Fibroblast of the aortic adventitia (primary cell): ENCODE measurements around the gene THRSP. TPM values are rescaled to one million over a fixed set of nuclear protein-coding genes. Genes with fewer than 3 reads are reported as not detected.

Experiments used
- DNase-seq: peaks from one replicate; pipeline ENCODE4 v3.0.0-alpha.2; 2010; ENCODE audit warnings: low read depth
- H3K4me3 ChIP-seq: 2 replicates; pipeline ENCODE4 v1.5.1; 2011; ENCODE audit warnings: low read depth, mild to moderate bottlenecking, control low read depth, low read length, moderate library complexity
- CTCF ChIP-seq: IDR thresholded peaks from 2 replicates; pipeline ENCODE4 v1.5.1; 2011; ENCODE audit warnings: mild to moderate bottlenecking, low read length, control low read depth, inconsistent platforms; ENCODE audit not compliant: insufficient read depth
- total RNA-seq: library from RNA; depleted of rRNA; stranded (reverse); fragments of >200 nt; gene quantifications from 2 replicates; pipeline ENCODE4 v1.2.3, GENCODE V29; 2012; ENCODE audit warnings: low replicate concordance

The THRSP gene
- total RNA-seq, 1 donor = not detected

DNA sequence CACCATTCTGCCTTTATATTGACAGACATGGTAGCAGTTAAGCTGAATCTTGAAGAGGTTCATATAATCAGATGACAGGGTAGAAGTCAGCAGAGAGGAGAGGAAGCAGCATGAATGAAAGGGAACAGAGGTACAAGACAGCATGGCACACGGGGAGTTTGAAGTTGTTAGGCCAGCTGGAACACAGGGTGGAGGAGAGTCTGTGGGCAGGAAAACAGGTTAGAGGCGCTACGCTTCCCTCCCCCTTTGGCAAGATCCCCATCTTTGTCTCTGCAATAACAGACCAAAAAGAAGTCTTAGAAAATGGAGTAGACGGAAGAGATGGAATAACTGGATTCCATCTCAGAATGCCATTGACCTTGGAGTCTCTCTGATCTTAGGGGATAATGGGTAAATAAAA, 36.0 kb downstream of the THRSP start:
- no peak overlapping the region for H3K4me3 ChIP-seq
- TF ChIP-seq CTCF = no peak
- DNase-seq = no peak

DNA sequence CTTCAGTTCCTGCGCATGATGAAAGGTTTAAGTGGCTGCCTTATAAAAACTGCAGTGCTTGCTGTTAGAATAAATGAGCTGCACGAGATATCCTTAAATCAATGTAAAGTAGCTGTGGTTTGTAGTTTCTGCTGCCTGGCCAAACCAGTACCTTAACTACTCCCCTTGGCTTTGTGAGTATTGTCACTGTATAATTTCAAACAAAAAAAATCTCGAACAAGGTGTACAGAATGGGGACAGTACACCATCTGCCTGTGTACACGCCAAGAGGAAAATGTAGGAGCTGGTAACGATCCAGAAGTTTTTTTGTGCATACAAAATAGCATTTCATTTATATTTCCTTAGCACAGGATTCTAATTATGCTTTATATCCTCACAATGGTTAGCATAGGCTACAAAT, 36.6 kb downstream of the THRSP start:
- no peak for TF ChIP-seq CTCF
- no peak for DNase-seq
- H3K4me3 ChIP-seq = no peak overlapping the region

DNA sequence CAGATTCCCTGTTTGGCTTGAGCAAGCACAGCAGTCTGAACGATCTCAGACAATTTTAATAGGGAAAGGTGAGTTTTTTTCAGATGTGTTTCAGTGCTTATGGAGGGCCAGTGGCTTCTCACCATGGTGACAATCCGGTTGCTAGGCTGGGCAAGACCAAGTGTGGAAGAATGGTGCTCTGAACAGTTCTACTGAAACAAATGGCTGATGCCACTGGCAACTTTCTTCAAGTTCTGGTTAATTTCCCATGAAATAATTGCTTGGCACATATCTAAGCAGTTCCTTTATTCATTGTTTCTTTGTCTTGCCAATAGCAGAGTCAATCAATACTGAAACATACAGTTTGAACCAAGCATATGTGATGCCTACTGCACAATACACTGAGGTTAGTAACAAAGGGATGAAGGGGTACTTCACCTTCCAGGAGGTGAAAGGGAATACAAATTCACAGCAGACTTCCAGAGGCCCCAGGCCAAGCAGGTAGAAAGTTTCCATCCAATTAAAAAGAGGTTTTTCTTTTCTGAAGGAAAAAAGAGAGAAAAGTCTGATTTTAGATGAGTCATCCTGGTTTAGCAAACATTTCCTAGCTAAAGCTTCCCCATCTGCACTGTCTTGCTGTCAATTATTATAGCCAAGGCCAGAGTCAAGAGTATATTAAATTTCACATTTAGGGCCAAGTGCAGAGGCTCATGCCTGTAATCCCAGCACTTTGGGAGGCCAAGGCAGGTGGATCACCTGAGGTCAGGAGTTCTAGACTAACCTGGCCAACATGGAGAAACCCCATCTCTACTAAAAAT, 37.2 kb downstream of the THRSP start:
- H3K4me3 ChIP-seq = no peak overlapping the region
- DNase-seq = no peak
- TF ChIP-seq CTCF = no peak

GRCh38 chr11:78109081-78110015, 45.7 kb downstream of the THRSP start:
- TF ChIP-seq CTCF = no peak
- no peak overlapping the region for H3K4me3 ChIP-seq
- no peak for DNase-seq

DNA sequence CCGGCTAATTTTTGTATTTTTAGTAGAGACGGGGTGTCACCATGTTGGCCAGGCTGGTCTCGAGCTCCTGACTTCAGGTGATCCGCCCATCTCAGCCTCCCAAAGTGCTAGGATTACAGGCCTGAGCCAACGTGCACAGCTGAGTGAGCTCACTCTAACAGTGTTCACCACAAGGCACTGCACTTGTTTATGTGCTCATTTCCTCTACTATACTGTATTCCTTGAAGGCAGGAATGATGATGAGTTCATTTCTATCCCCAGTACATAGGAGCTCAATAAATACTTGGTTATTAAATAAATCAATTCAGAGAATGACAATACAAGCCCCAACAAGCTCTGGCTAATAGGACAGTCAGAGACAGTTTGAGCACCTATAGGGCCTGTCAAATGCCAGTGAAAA, 46.7 kb downstream of the THRSP start:
- no peak overlapping the region for H3K4me3 ChIP-seq
- TF ChIP-seq CTCF = no peak
- no peak for DNase-seq

GRCh38 chr11:78110830-78111229, 47.2 kb downstream of the THRSP start:
- no peak overlapping the region for H3K4me3 ChIP-seq
- peak; percentile 8 for DNase-seq
- no peak for TF ChIP-seq CTCF
